HepG2 (cell line): ENCODE results near the gene MYADML2. TPM values are rescaled to one million over a fixed set of nuclear protein-coding genes. Genes with fewer than 3 reads are reported as not detected.

Experiments
- GTF2F1 ChIP-seq: fragments of 150-350 bp; IDR thresholded peaks from 2 replicates; pipeline ENCODE4 v1.6.1; 2014; ENCODE audit warnings: low read length
- NFKB2 ChIP-seq: sonication (generic); formaldehyde crosslinking; IDR thresholded peaks from 2 replicates; pipeline ENCODE4 v1.4.0; 2020; ENCODE audit warnings: missing genetic modification reagents, borderline replicate concordance
- PAF1 ChIP-seq: IDR thresholded peaks from 2 replicates; pipeline ENCODE4 v1.6.1; 2016; ENCODE audit warnings: missing genetic modification reagents, missing compliant biosample characterization
- PHF20 ChIP-seq: sonication (generic); formaldehyde crosslinking; IDR thresholded peaks from 2 replicates; pipeline ENCODE4 v1.5.0; 2020; ENCODE audit warnings: mild to moderate bottlenecking, missing genetic modification reagents
- POLR2G ChIP-seq: fragments of 200-400 bp; formaldehyde crosslinking; IDR thresholded peaks from 2 replicates; pipeline ENCODE4 v1.6.1; 2018; ENCODE audit warnings: mild to moderate bottlenecking, low read depth, low read length, moderate library complexity
- STAG1 ChIP-seq: sonication (generic); formaldehyde crosslinking; IDR thresholded peaks from 2 replicates; pipeline ENCODE4 v1.4.0; 2020; ENCODE audit warnings: missing genetic modification reagents
- ZMYM3 ChIP-seq: sonication (generic); formaldehyde crosslinking; IDR thresholded peaks from 2 replicates; pipeline ENCODE4 v1.5.1; 2020; ENCODE audit warnings: mild to moderate bottlenecking, missing genetic modification reagents
- ZNF333 ChIP-seq: sonication (generic); formaldehyde crosslinking; IDR thresholded peaks from 2 replicates; pipeline ENCODE4 v1.4.0; 2020; ENCODE audit warnings: mild to moderate bottlenecking, missing genetic modification reagents, borderline replicate concordance
- ZNF431 ChIP-seq: sonication (generic); formaldehyde crosslinking; IDR thresholded peaks from 2 replicates; pipeline ENCODE4 v1.9.0; 2022; ENCODE audit warnings: missing genetic modification reagents, low read depth, mild to moderate bottlenecking, borderline replicate concordance
- ZNF724P ChIP-seq: sonication (generic); formaldehyde crosslinking; IDR thresholded peaks from 2 replicates; pipeline ENCODE4 v1.8.0; 2022; ENCODE audit warnings: missing genetic modification reagents, borderline replicate concordance
- polyA plus RNA-seq, 8 experiments: library from polyadenylated mRNA; depleted of rRNA in 3 of 8; stranded (reverse) in 7 of 8; unstranded in 1 of 8; fragments of >200 nt; fragmentation: Illumina TruSeq in 4 of 8; extraction: Trizol in 4 of 8; gene quantifications; 2 replicates each; pipeline versions ENCODE4 v1.2.1 to v1.2.3, GENCODE V29; 2011 to 2016; ENCODE audit warnings: low read depth in 4 of 8, missing spikeins in 1 of 8, mixed read lengths in 1 of 8; ENCODE audit not compliant: insufficient read depth in 1 of 8
- total RNA-seq, 5 experiments: library from RNA; depleted of rRNA; stranded (reverse); fragments of >200 nt; fragmentation: Illumina TruSeq; extraction: Trizol; gene quantifications; 2 replicates each; pipeline ENCODE4 v1.2.3, GENCODE V29; 2016; ENCODE audit warnings: low read depth in 1 of 5
- TF ChIP-seq, protein P1 (sequence below): IDR thresholded peaks from 2 replicates; pipeline ENCODE4 v1.6.1; 2016; ENCODE audit warnings: missing compliant biosample characterization, missing genetic modification reagents, borderline replicate concordance
- TF ChIP-seq, protein P2 (sequence below): sonication (generic); formaldehyde crosslinking; IDR thresholded peaks from 2 replicates; pipeline ENCODE4 v1.4.0; 2020; ENCODE audit warnings: missing genetic modification reagents
- TF ChIP-seq, protein P3 (sequence below): IDR thresholded peaks from 2 replicates; pipeline ENCODE4 v1.6.1; 2016; ENCODE audit warnings: mild to moderate bottlenecking
- TF ChIP-seq, protein P4 (sequence below): sonication (generic); formaldehyde crosslinking; IDR thresholded peaks from 2 replicates; pipeline ENCODE4 v1.5.0; 2020; ENCODE audit warnings: mild to moderate bottlenecking, missing genetic modification reagents
- TF ChIP-seq, protein P5 (sequence below): sonication (generic); formaldehyde crosslinking; IDR thresholded peaks from 2 replicates; pipeline ENCODE4 v1.5.1; 2020; ENCODE audit warnings: missing genetic modification reagents, mild to moderate bottlenecking, borderline replicate concordance
- TF ChIP-seq, protein P6 (sequence below): sonication (generic); formaldehyde crosslinking; IDR thresholded peaks from 2 replicates; pipeline ENCODE4 v1.5.0; 2020; ENCODE audit warnings: mild to moderate bottlenecking, missing genetic modification reagents

The MYADML2 gene
- total and polyA plus RNA-seq, 2 of the 13 experiments (the other 11 are each of a cell fraction or from before 2014, with no cell fraction given) = not detected

DNA sequence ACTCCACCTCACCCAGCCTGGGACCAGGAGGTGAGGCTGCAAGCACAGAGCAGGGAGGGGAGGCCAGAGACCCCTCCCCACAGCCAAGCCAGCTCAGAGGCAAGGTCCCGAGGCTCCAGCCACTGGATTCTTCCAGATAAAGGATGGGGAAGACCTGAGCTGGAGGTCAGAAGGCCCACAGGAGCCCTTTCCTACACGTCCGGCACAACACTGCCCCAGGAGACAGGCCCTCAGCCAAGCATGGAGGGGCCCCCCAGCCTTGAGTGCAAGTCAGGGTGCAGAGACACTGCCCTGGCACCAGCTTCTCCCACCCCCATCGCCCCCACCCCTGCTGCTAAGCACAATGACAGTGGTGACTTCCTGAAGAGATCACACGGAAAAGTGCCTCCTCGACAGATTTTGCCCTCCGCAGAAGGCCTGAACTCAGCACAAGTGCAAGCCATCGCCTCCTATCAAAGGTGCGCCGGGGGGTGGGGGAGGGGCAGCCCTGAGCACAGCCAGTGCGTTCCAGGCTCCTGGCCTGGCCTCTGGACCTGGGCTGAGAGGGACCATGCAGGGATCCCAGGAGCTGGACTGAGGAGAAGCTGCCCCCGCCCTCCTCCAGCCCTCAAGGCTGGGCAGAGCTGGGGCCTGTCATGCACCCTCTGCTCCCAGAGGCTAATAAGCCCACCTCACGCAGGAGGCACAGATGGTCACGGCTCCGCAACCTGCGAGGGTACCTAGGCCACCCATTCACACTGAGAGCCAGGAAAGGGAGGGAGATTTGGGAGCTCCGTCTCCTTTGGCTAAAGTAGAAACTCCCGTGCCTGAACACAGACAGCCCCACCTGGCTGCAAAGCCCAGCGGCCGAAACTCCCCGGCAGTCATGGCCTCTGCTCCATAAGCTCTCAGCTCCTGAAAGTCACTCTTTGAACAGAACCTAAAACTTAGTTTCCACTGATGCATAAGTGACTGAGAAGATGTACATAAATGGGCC is 22.2 kb downstream of the MYADML2 start (continued):
- TF ChIP-seq PHF20 (CRISPR knock-in tag) (no peak), NFKB2 (CRISPR knock-in tag) (no peak; the same call in 1 of the 2 replicates), ZNF724P (CRISPR knock-in tag) (no peak), PAF1 (CRISPR knock-in tag) (no peak), ZMYM3 (CRISPR knock-in tag) (no peak), STAG1 (CRISPR knock-in tag) (no peak), GTF2F1 (no peak), POLR2G (no peak), ZNF333 (no peak), ZNF431 (CRISPR knock-in tag) (no peak)
- TF ChIP-seq, protein P1, sequence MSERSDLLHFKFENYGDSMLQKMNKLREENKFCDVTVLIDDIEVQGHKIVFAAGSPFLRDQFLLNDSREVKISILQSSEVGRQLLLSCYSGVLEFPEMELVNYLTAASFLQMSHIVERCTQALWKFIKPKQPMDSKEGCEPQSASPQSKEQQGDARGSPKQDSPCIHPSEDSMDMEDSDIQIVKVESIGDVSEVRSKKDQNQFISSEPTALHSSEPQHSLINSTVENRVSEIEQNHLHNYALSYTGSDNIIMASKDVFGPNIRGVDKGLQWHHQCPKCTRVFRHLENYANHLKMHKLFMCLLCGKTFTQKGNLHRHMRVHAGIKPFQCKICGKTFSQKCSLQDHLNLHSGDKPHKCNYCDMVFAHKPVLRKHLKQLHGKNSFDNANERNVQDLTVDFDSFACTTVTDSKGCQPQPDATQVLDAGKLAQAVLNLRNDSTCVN (CRISPR knock-in tag) = no peak
- TF ChIP-seq, protein P2, sequence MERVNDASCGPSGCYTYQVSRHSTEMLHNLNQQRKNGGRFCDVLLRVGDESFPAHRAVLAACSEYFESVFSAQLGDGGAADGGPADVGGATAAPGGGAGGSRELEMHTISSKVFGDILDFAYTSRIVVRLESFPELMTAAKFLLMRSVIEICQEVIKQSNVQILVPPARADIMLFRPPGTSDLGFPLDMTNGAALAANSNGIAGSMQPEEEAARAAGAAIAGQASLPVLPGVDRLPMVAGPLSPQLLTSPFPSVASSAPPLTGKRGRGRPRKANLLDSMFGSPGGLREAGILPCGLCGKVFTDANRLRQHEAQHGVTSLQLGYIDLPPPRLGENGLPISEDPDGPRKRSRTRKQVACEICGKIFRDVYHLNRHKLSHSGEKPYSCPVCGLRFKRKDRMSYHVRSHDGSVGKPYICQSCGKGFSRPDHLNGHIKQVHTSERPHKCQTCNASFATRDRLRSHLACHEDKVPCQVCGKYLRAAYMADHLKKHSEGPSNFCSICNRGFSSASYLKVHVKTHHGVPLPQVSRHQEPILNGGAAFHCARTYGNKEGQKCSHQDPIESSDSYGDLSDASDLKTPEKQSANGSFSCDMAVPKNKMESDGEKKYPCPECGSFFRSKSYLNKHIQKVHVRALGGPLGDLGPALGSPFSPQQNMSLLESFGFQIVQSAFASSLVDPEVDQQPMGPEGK = peak; percentile 63; the same call in 1 of the 2 replicates
- TF ChIP-seq, protein P3, sequence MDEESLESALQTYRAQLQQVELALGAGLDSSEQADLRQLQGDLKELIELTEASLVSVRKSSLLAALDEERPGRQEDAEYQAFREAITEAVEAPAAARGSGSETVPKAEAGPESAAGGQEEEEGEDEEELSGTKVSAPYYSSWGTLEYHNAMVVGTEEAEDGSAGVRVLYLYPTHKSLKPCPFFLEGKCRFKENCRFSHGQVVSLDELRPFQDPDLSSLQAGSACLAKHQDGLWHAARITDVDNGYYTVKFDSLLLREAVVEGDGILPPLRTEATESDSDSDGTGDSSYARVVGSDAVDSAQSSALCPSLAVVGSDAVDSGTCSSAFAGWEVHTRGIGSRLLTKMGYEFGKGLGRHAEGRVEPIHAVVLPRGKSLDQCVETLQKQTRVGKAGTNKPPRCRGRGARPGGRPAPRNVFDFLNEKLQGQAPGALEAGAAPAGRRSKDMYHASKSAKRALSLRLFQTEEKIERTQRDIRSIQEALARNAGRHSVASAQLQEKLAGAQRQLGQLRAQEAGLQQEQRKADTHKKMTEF = 0 out of 2 replicates have a peak, but pooled peaks have one; percentile 30
- TF ChIP-seq, protein P4, sequence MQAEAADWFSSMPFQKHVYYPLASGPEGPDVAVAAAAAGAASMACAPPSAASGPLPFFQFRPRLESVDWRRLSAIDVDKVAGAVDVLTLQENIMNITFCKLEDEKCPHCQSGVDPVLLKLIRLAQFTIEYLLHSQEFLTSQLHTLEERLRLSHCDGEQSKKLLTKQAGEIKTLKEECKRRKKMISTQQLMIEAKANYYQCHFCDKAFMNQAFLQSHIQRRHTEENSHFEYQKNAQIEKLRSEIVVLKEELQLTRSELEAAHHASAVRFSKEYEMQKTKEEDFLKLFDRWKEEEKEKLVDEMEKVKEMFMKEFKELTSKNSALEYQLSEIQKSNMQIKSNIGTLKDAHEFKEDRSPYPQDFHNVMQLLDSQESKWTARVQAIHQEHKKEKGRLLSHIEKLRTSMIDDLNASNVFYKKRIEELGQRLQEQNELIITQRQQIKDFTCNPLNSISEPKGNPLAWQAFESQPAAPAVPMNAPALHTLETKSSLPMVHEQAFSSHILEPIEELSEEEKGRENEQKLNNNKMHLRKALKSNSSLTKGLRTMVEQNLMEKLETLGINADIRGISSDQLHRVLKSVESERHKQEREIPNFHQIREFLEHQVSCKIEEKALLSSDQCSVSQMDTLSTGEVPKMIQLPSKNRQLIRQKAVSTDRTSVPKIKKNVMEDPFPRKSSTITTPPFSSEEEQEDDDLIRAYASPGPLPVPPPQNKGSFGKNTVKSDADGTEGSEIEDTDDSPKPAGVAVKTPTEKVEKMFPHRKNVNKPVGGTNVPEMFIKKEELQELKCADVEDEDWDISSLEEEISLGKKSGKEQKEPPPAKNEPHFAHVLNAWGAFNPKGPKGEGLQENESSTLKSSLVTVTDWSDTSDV = peak; percentile 70; the same call in 1 of the 2 replicates
- TF ChIP-seq, protein P5, sequence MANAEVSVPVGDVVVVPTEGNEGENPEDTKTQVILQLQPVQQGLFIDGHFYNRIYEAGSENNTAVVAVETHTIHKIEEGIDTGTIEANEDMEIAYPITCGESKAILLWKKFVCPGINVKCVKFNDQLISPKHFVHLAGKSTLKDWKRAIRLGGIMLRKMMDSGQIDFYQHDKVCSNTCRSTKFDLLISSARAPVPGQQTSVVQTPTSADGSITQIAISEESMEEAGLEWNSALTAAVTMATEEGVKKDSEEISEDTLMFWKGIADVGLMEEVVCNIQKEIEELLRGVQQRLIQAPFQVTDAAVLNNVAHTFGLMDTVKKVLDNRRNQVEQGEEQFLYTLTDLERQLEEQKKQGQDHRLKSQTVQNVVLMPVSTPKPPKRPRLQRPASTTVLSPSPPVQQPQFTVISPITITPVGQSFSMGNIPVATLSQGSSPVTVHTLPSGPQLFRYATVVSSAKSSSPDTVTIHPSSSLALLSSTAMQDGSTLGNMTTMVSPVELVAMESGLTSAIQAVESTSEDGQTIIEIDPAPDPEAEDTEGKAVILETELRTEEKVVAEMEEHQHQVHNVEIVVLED (CRISPR knock-in tag) = no peak
- TF ChIP-seq, protein P6, sequence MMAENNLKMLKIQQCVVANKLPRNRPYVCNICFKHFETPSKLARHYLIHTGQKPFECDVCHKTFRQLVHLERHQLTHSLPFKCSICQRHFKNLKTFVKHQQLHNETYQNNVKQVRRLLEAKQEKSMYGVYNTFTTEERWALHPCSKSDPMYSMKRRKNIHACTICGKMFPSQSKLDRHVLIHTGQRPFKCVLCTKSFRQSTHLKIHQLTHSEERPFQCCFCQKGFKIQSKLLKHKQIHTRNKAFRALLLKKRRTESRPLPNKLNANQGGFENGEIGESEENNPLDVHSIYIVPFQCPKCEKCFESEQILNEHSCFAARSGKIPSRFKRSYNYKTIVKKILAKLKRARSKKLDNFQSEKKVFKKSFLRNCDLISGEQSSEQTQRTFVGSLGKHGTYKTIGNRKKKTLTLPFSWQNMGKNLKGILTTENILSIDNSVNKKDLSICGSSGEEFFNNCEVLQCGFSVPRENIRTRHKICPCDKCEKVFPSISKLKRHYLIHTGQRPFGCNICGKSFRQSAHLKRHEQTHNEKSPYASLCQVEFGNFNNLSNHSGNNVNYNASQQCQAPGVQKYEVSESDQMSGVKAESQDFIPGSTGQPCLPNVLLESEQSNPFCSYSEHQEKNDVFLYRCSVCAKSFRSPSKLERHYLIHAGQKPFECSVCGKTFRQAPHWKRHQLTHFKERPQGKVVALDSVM (CRISPR knock-in tag) = no peak
